22Rv1 (cell line): ENCODE data around the gene DGKB.

Experiments
- ZFX ChIP-seq: fragments of 450-650 bp; IDR thresholded peaks from 2 replicates; pipeline ENCODE4 v1.6.1; 2017; ENCODE audit warnings: antibody characterized with exemption, borderline replicate concordance
- TF ChIP-seq, protein P1 (sequence below): fragments of 450-650 bp; IDR thresholded peaks from 2 replicates; pipeline ENCODE4 v1.5.1; 2017; ENCODE audit warnings: mild to moderate bottlenecking

GRCh38 chr7:14666304-14666703, 236.2 kb downstream of the DGKB start:
- TF ChIP-seq, protein P1, sequence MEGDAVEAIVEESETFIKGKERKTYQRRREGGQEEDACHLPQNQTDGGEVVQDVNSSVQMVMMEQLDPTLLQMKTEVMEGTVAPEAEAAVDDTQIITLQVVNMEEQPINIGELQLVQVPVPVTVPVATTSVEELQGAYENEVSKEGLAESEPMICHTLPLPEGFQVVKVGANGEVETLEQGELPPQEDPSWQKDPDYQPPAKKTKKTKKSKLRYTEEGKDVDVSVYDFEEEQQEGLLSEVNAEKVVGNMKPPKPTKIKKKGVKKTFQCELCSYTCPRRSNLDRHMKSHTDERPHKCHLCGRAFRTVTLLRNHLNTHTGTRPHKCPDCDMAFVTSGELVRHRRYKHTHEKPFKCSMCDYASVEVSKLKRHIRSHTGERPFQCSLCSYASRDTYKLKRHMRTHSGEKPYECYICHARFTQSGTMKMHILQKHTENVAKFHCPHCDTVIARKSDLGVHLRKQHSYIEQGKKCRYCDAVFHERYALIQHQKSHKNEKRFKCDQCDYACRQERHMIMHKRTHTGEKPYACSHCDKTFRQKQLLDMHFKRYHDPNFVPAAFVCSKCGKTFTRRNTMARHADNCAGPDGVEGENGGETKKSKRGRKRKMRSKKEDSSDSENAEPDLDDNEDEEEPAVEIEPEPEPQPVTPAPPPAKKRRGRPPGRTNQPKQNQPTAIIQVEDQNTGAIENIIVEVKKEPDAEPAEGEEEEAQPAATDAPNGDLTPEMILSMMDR, result no peak
- no peak for TF ChIP-seq ZFX
